HS-5 (cell line): Measurements from ENCODE around the gene TMPRSS2.

Source experiments
- DNase-seq: peaks from one replicate; pipeline ENCODE4 v3.0.0-alpha.2; 2012; ENCODE audit warnings: low read depth

Gene TMPRSS2

DNA sequence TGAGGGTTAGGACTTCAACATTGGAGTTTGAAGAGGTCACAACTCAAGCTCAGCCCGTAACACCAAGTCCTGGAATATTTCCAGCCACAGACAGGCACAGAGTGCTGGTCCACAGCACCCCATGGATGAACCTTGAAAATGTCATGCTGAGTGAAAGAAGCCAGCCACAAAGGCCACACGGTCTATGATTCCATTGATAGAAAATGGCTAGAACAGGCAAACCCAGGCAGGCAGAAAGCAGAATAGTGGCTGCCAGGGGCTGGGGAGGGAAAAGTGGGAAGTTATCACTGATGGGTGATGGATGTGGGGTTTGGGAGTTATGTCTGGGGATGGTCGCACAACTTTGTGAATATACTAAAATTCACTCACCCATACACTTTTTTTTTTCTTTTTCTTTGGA lies 60.6 kb downstream of the TMPRSS2 start:
- no peak for DNase-seq

DNA sequence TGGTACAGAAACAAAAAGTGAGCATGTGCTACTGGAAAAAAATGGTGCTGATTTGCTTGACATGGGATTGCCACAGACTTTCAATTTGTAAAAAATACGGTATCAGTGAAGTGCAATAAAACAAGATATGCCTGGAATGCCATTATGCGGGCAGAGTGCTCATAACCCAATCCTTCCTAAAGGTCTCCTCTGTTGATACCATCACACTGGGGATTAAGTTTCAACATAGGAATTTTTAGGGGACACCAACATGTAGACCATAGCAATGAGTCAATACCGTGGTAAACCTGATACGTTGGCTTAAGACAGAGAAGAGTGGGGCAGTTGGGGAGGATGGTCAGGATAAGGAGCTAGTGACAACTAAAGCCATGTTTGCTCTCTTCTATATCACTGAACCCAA lies 61.4 kb downstream of the TMPRSS2 start:
- DNase-seq = no peak

DNA sequence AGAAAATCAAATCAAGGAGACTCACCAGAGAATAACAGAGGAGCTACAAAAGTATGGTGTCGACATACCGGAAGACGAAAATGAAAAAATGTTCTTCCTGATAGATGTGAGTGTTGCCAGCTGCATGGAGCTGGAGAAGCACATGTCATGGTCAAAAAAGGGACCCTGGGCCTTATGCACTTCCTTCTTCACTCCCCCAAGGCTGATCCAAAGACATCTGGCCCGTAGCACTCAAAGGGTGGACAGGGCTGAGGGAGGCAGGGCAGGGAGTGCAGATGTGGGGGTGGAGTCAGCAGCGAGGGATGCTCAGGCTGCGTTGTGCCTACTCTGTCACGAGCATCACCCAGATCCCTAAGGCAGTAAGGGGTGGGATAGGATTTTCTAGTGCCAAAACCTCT lies 62.5 kb downstream of the TMPRSS2 start:
- DNase-seq = no peak

DNA sequence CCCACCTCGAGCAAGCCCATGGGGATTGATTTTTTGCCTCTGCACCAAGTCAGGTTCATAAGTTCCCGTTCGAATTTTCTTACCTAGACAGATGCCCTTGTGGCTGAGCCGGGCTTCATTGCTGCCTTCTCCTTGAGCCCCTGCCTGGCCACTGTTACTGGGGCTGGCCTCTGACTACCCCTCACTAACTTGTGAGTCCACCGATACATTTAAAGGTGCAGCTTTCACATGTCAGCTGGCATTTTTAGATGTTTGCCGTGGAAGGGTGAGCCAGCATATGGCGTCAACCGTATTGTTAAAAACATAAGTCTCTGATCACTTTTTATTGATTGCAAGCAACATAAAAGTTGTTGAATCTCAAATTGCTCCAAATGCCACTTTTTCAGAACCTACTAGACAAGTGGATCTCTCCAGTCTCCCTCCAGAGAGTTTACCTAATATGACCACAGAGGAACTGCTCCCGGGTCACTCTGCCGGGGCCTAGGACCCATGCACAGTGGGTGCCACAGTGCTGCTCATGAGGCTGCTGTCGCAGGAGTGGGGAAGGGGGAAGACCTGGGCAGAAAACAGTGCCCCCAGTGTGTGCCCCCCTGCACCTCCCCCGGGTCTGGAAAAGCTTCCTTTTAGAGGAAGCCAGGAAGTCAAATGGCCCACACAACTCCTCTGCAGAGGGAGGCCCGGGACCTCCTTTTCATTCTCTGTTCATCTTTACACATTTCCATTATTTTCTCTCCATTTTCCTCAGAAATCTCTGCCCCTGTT lies 63.1 kb downstream of the TMPRSS2 start:
- no peak for DNase-seq

DNA sequence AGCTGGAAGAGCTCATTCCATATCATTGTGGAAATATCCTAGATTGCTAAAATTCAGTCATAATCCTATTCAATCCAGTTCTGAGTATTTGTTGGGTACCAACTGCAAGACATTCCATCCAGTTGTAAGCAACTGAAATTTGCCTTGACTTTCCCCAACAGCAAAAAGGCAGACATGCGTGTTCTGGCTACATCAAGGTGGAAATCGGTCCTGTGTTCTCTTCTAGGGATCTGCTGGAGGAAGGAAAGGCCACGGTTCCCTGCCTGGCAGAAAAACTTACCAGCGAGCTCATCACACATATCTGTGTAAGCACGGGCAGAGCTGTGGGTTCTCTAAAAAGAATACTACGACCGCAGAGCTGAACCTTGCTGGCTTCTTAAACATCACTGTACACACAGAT lies 64.4 kb downstream of the TMPRSS2 start:
- DNase-seq = no peak

DNA sequence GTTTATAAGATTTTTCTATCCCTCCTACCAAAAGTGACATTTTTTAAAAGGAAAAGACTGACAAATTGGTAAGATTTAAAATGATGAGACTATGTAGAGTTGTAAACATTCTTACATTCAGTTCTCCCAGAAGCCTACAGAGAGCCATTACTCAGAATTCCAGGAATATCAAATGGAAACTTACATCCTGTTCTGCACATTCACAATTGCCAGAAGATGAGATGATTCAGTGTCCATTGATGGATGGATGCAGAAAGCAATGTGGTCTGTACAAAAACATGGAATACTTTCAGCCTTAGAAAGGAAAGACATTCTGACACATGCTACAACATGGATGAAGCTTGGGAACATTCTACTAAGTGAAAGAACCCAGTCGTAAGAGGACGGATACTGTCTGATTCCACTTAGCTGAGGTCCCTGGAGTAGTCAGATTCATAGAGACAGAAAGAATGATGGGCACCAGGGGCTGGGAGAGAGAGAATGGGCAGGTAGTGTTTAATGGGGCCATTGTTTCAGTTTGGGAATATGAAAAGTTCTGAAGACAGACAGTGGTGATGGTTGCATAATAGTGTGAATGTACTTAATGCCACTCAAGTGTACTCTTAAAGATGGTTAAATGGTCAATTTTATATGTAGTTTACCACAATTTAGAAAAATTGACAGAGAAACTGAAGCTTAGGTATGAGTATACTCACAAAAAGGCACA lies 65.3 kb downstream of the TMPRSS2 start:
- no peak for DNase-seq

DNA sequence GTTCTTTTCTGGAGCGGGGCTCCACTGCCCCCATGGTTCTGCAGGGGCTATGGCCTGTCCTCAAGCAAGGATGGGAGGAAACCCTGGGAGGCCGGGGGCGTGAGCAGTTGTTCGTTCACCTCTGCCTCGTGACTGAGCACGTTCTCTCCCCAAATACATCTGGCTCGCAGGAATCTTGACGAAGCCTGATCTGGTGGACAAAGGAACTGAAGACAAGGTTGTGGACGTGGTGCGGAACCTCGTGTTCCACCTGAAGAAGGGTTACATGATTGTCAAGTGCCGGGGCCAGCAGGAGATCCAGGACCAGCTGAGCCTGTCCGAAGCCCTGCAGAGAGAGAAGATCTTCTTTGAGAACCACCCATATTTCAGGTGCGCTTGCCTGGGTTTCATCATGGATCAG lies 66.4 kb downstream of the TMPRSS2 start:
- DNase-seq = no peak

DNA sequence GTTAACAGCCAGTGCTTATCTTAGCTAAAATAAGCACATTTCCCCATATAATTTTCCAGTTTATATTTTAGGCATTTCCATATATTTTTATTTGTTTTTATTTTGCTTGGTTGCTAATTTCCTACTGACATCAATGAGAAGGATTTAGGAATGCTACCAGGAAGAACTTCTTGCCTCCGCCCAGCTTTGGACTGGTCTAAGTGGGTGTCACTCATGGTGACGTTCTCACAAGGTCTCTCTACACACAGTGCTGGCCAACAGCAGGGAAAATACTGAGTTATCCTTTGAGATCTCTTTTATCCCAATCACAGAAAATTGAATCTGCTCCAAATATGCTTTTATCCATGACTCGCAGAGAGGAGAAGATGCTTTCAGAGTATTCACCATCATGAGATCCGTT lies 68.7 kb downstream of the TMPRSS2 start:
- no peak for DNase-seq

DNA sequence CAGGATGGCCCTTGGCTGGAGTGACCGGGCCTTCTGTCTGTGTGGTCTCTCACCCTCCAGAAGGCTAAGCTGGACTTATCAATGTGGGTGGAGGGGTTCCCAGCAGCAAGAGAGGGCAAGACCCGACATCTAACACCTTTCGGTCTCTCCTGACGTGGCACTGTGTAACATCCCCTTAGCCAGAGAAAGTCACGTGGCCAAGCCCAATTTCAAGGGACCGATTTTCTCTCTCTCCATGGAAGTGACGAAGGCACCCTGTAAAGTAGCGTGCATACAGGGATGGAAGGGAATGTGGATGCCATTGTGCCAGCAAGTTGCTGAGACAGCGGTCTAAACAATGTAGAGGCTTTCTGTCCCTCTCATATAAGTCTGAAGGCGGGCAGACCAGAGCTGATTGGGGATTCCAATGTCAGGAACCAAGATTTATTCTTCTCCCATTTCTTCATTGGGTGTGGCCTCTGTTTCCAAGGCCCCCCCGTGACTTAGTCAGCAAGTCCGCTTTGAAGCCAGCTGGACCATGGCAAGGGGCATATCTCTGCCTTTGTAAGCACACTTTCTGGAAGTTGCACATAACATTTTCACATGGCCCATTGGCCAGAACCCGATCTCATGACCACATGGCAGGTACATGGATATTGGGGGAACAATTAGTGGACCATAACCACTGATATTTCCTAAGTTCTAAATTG lies 69.4 kb downstream of the TMPRSS2 start:
- DNase-seq = no peak

DNA sequence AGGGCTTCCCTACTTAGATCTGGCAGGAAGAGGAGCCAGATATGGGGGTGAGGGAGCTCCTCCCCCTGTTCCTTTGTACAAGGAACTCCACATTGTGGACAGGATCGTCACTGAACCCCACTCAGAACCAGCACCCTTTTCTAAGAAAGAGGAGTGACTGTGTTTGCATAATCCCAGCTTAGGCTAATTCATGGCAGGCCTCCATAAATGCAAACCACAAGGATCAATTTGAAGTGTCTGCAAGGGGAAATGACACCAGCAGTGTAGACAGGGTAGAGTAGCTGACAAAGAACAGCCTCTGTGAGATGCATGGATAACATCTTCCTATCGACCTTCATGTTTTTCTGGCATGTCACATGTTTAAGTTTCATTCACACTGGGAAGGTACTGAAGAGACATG lies 70.2 kb downstream of the TMPRSS2 start:
- no peak for DNase-seq

DNA sequence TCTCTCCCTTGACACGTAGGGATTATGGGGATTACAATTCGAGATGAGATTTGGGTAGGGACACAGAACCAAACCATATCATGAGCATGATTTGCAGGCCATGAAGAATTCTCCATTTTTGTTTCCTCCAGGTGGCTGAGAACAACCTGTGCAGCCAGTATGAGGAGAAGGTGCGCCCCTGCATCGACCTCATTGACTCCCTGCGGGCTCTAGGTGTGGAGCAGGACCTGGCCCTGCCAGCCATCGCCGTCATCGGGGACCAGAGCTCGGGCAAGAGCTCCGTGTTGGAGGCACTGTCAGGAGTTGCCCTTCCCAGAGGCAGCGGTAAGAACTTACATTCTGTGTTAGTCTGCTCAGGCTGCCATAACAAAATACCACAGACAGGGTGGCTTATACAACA lies 72.3 kb downstream of the TMPRSS2 start:
- DNase-seq = no peak

DNA sequence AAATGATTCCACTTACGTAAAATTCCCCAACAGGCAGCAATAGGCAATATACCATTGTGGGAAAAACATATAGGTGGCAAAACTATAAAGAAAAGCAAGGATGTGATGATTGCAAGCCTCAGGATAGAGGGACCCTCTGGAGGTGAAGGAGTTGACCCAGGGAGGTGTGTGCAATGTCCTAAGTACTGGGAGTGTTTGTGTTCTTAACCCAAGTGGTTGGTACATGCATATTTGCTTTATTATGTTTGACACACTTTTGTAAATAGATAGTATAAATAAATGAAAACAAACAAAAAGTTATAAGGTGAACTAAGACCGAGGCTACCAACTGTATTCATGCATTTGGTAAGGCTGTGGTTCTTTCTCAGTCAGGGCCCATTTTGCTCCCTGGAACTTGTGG lies 74.4 kb downstream of the TMPRSS2 start:
- no peak for DNase-seq

DNA sequence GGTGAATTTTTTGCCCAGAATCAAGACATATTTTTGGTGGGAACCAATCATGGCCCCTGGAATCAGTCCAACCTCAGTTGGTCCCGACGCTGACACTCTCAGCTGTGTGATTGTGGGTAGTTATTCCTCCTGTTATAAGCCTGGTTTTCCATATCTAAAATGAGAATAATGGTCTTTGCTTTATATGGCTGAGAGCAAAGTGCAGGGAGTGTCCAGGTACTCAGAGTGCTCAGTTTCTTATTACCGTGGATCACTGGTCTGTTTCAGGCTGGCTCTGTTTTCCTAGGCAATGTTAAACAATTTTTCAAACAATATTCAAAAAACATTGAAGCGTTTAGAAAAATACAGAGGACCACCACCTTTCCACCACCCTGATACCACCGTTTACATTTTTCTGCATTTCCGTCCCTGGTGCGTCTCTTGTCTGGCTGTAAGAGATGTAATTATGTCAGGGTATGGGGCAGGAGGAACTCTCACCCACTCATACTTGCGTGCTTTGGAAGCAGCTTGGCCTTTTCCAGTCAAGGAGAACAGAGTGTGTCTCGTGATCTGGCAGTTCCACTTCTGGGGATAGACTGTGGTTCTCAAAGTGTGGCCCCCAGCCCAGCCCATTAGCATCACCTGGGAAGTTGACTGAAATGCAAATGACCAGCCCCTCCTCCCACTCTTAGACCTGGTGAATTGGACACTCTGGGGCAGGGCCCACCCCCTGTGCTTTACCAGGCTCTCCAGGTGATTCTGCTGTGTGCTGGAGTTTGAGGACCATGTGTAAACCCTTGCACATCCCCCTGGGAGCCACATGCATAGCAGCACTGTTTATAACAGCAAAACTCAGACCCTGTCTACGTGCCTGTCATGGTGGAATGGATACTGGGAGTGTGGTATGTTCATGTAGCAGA lies 75.1 kb downstream of the TMPRSS2 start:
- DNase-seq = no peak

DNA sequence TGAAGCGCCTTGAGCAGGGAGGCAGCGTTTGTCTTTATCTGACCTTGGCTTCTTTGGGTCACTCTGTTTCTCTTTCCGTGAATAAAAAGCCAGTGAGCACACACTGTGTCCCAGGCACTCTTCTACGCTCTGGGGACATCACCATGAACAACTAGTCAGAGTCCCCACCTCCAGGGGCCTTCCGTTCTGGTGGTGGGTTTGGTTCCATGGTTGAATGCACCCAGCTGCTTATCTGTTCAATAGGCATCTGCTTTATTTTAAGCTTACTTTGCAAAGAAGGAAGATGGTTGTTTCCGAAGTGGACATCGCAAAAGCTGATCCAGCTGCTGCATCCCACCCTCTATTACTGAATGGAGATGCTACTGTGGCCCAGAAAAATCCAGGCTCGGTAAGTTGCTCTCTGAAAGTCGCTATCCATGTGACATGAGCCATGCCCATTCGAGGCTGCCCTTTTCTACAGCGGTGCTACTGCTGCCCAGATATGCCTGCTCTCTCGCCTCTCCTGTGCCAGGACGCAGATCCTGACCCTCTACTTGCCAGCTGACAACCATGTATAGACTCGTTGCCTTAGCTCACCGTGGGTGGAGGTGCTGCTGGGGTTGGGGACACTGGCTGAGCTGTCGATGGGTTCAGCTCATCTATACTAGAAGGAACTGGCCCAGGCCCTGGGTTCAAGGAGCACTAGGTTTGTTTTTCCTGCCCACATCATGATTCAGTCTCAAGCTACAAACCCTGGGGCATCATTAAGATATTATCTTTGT lies 76.0 kb downstream of the TMPRSS2 start:
- no peak for DNase-seq

DNA sequence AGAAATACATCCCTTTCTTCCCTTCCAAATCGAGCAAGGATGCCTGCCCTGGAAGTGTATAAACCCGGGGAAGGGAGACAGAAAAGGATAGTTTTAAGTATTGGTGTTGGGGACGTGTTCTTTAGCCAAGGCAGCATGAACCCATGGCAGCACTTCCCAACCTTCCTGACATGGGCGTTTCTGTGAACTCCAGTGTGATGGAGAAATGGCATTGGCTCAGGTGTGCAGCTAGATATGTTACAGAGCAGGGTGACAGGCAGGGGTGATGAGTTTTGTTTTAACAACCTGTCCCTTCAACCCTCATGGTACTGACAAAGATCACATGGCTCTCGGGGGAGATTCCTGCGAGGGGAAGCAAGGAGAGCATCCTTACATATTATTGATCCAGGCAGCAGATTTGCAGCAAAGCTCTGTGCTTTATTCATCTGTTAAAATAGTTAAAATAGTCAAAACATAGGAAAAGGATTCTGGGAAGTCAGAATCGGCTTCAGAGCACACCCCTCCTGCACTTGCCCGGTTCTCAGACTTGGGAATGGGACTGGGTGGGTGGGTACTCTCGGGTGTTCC lies 78.0 kb downstream of the TMPRSS2 start:
- DNase-seq = no peak

DNA sequence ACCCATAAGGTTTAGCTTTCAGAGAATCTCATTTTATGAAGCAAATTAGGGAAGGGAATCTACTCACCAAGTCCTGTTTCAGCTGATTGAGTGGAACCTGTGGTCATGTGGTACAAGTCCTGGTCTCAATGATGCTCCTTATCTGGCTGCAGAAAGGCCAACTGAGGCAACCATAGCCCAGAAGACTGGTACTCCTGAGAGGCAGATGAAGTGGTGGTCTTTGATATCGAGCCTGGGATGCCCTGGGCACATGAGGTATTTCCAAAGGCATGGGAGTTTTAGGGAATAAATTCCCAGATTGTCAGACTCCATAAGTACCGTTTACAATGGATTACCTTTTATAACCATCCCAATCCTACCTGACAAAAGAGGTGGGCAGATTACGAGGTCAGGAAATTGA lies 78.7 kb downstream of the TMPRSS2 start:
- DNase-seq = no peak

DNA sequence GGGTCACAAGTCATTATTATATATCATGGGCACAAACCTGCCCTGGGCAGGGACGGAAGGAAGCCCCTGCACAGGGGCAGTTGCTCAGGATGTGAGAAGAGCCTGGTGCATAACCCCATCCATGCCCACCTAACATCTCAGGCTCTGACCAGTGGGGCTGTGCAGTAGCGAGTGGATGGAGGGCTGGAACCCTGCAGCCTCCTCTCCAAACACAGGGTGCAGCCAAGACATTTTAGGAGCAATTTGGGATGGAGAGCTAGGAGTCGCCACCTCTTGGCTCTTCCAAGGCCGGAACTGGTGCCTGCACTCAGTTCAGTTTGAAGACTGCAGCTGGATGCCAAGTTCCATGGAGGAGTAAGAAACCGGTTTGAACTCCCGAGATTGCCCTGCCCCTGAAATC lies 79.1 kb downstream of the TMPRSS2 start:
- DNase-seq = no peak

DNA sequence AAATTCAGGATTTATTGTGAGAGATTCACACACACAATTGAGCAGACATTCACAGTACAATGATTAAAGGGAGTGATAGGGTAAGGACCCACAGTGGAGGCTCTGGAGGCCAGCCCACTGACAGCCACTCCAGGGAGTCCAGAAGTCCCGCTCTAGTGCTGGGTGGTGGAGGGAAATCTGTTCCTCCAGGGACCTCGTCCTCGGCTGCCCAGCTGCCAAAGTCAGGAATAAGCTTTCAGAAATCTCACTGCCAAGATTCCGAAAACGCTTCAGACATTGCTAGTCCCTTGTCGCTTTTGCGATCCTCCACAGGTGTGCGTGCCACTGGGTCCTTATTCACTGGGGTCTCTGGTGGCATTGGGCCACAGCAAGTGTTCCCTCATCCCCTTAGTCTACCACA lies 79.6 kb downstream of the TMPRSS2 start:
- no peak for DNase-seq

DNA sequence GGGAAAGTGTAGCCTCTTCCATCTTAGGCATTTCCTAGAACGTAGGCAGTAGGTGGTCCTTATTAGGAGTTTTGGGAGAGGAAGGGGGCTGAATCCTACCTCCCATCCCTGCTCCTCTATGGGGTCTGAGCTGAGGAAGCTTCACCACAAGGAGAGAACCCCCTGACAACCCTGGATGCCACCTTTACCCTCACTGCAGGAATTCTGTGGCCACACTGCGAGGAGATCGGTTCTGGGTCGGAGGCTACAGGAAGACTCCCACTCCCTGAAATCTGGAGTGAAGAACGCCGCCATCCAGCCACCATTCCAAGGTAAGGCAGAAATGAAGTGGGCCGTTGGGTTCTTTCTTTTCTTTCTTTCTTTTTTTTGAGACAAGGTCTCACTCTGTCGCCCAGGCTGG lies 80.4 kb downstream of the TMPRSS2 start:
- no peak for DNase-seq

DNA sequence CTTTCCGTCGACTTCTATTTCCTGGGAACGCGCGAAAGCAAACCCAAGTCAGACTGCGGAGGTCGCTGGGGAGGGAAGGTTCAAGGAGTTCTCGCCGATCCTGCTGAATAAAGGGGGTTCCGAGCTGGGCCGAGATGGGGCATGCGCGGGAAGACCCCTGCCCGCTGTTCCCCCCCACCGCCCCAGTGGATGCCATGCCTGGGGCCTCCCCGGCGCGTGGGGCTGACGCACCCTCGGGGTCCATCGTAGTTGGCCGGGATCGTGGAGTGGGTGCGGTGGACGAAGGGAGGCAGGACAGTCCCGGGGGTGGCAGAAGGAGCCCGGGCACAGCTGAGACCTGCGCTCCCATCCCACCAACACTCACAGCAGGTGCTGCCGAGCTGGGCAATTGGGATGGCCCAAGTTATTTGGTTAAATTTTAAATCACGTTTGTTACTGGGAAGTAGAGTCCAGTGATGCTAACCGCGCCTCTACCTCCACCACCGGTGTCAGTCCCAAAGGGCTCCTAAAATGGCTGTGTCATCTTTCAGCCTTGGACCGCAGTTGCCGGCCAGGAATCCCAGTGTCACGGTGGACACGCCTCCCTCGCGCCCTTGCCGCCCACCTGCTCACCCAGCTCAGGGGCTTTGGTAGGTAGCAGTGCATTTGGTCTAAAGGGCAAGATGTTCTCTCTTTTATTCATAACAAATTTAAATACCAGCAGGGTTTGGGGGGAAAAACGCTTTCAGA lies 81.1 kb downstream of the TMPRSS2 start:
- DNase-seq = no peak
